ENCODE data around the gene ARHGAP9.

Gene ARHGAP9

GRCh38 chr12:57475271-57476161 is 4.2 kb downstream of the ARHGAP9 start:
- H2AFZ ChIP-seq (ENCODE audit: low read length) = no peak overlapping the region
- H3K27me3 ChIP-seq (replicated peaks; ENCODE audit: insufficient read depth, low read length) = no peaks in the 10 kb centered on the region
- H3F3A ChIP-seq (ENCODE audit: insufficient read depth, low read length) = no peaks in the 10 kb centered on the region
- no peaks in the 10 kb centered on the region for H3K9me3 ChIP-seq (replicated peaks; ENCODE audit: insufficient read depth, low read length)
- no peaks in the 10 kb centered on the region for H4K20me1 ChIP-seq (ENCODE audit: insufficient read depth, low read length)
- no peak for DNase-seq
- H3K4me3 ChIP-seq (ENCODE audit: low read length) = no peak overlapping the region
- H3K4me2 ChIP-seq (ENCODE audit: low read depth, low read length) = no peak overlapping the region
- H3K79me2 ChIP-seq (ENCODE audit: low read length) = no peaks in the 10 kb centered on the region
- TF ChIP-seq EZH2 (optimal IDR thresholded peaks at IDR 0.05; ENCODE audit: low read depth, low read length) (no peak), EZH2phosphoT487 (IDR thresholded peaks at IDR 0.05; ENCODE audit: low read length) (no peak)
- TF ChIP-seq, protein P1, sequence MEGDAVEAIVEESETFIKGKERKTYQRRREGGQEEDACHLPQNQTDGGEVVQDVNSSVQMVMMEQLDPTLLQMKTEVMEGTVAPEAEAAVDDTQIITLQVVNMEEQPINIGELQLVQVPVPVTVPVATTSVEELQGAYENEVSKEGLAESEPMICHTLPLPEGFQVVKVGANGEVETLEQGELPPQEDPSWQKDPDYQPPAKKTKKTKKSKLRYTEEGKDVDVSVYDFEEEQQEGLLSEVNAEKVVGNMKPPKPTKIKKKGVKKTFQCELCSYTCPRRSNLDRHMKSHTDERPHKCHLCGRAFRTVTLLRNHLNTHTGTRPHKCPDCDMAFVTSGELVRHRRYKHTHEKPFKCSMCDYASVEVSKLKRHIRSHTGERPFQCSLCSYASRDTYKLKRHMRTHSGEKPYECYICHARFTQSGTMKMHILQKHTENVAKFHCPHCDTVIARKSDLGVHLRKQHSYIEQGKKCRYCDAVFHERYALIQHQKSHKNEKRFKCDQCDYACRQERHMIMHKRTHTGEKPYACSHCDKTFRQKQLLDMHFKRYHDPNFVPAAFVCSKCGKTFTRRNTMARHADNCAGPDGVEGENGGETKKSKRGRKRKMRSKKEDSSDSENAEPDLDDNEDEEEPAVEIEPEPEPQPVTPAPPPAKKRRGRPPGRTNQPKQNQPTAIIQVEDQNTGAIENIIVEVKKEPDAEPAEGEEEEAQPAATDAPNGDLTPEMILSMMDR (IDR thresholded peaks at IDR 0.05; ENCODE audit: low read length) = no peak
- H3K36me3 ChIP-seq (replicated peaks; ENCODE audit: insufficient read depth, low read length) = no peaks in the 10 kb centered on the region
- no peak overlapping the region for H3K27ac ChIP-seq (ENCODE audit: low read length)
- peaks cover 8% of the 10 kb centered on the region; the same call in 1 of the 2 replicates for H3K4me1 ChIP-seq (ENCODE audit: low read length)
- no peaks in the 10 kb centered on the region for H3K9me2 ChIP-seq (replicated peaks; ENCODE audit: insufficient read depth, low read length)
- no peak overlapping the region for H3K9ac ChIP-seq (ENCODE audit: low read length)

DNA sequence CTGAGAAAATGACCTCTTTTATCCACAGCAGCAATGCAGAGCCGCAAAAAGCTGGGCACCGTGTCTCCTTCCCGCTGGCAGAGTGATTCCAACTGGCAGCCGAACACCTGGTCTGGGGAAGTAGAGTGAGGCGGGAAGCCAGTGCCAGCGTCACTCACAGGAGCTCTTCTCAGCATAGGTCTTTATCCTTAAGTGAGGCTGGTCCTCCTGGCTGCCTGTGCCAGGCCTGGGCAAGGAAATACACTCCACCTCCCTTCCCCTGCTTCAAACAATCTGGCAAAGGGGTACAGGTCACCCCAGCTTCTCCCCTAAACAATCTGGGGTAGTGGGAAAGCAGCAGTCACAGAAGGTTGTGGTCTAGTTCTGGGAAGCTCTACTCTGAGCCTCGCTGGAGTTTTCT is 4.8 kb downstream of the ARHGAP9 start:
- H3K79me2 ChIP-seq (ENCODE audit: low read length) = no peaks in the 10 kb centered on the region
- no peaks in the 10 kb centered on the region for H3K9me2 ChIP-seq (replicated peaks; ENCODE audit: insufficient read depth, low read length)
- H4K20me1 ChIP-seq (ENCODE audit: insufficient read depth, low read length) = no peaks in the 10 kb centered on the region
- H3K4me3 ChIP-seq (ENCODE audit: low read length) = no peak overlapping the region
- no peak overlapping the region for H3K4me2 ChIP-seq (ENCODE audit: low read depth, low read length)
- H3K27me3 ChIP-seq (replicated peaks; ENCODE audit: insufficient read depth, low read length) = no peaks in the 10 kb centered on the region
- no peak overlapping the region for H3K27ac ChIP-seq (ENCODE audit: low read length)
- H3K9me3 ChIP-seq (replicated peaks; ENCODE audit: insufficient read depth, low read length) = no peaks in the 10 kb centered on the region
- H3K4me1 ChIP-seq (ENCODE audit: low read length) = peaks cover 8% of the 10 kb centered on the region; the same call in 1 of the 2 replicates
- H3F3A ChIP-seq (ENCODE audit: insufficient read depth, low read length) = no peaks in the 10 kb centered on the region
- no peaks in the 10 kb centered on the region for H3K36me3 ChIP-seq (replicated peaks; ENCODE audit: insufficient read depth, low read length)
- H3K9ac ChIP-seq (ENCODE audit: low read length) = no peak overlapping the region
- DNase-seq = no peak
- TF ChIP-seq EZH2 (optimal IDR thresholded peaks at IDR 0.05; ENCODE audit: low read depth, low read length) = no peak
- TF ChIP-seq, protein P1 (IDR thresholded peaks at IDR 0.05; ENCODE audit: low read length) = no peak
- TF ChIP-seq EZH2phosphoT487 (IDR thresholded peaks at IDR 0.05; ENCODE audit: low read length) = no peak
- H2AFZ ChIP-seq (ENCODE audit: low read length) = no peak overlapping the region

DNA sequence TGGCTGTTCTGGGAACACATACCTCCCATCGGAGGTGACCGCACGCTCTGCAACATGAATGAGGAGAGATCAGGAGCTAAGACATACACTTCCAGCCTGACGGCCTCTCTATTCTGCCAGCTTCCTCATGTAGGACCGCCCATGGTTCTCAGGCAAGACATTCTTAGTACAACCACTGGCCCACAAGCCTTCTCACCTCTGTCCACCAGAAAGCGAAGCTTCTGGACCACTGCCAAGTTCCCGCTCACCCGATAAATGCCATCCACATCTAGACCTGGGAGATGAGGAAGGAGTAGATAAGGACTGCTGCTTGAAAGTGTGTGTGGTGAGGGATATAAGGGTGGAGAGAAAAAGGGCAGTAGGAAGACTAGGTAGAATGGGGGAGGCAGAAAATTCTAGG is 5.2 kb downstream of the ARHGAP9 start:
- Histone ChIP-seq H2AFZ (ENCODE audit: low read length) (no peak overlapping the region), H3K27me3 (replicated peaks; ENCODE audit: insufficient read depth, low read length) (no peaks in the 10 kb centered on the region), H3K4me2 (ENCODE audit: low read depth, low read length) (no peak overlapping the region), H3K9me2 (replicated peaks; ENCODE audit: insufficient read depth, low read length) (no peaks in the 10 kb centered on the region), H3K79me2 (ENCODE audit: low read length) (no peaks in the 10 kb centered on the region), H4K20me1 (ENCODE audit: insufficient read depth, low read length) (no peaks in the 10 kb centered on the region), H3K9ac (ENCODE audit: low read length) (no peak overlapping the region), H3K9me3 (replicated peaks; ENCODE audit: insufficient read depth, low read length) (no peaks in the 10 kb centered on the region), H3K4me3 (ENCODE audit: low read length) (no peak overlapping the region), H3K4me1 (ENCODE audit: low read length) (peaks cover 8% of the 10 kb centered on the region; the same call in 1 of the 2 replicates), H3F3A (ENCODE audit: insufficient read depth, low read length) (no peaks in the 10 kb centered on the region), H3K36me3 (replicated peaks; ENCODE audit: insufficient read depth, low read length) (no peaks in the 10 kb centered on the region), H3K27ac (ENCODE audit: low read length) (no peak overlapping the region)
- no peak for DNase-seq
- TF ChIP-seq, protein P1 (IDR thresholded peaks at IDR 0.05; ENCODE audit: low read length) = no peak
- TF ChIP-seq EZH2phosphoT487 (IDR thresholded peaks at IDR 0.05; ENCODE audit: low read length) (no peak), EZH2 (optimal IDR thresholded peaks at IDR 0.05; ENCODE audit: low read depth, low read length) (no peak)

All from MM.1S (cell line).